ENCODE results near the gene NDUFA11.
"Not testable (repeated sequence)": the region's sequence is repeated elsewhere in the genome, so short reads cannot be mapped to it uniquely, and the experiment has no call there.

Gene NDUFA11

DNA sequence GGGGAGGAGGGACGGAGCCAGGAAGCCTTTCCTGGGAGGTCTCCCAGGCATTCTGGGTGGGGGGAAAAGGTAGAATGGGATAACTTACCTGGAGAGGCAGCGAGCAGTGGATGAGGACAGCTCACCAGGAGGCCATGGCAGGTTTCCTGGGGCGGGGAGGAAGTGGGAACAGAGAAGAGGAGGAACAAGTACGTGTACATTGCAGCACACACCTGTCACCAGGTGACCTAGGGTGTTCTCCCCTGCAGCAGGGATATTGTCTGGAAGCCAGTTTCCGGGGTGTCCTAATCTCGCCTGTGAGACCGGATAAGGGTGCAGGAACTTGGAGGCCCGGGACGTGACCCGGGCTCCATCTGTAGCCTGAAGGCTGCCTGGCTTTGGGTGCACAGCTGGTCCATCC lies 52.3 kb downstream of the NDUFA11 start, which contains the start of gene FUT3:
FUT3 (minus strand) TSS at position 148 of the 400 bp plus-strand sequence.
- no peak for DNase-seq

GRCh38 chr19:5850743-5851293 lies 52.8 kb downstream of the NDUFA11 start:
- DNase-seq, result peak; percentile 7

GRCh38 chr19:5850189-5850588 lies 53.4 kb downstream of the NDUFA11 start:
- no peak for DNase-seq

GRCh38 chr19:5848621-5849020 lies 55.0 kb downstream of the NDUFA11 start:
- DNase-seq, result not testable (repeated sequence)

GRCh38 chr19:5847846-5848245 lies 55.7 kb downstream of the NDUFA11 start:
- DNase-seq, result not testable (repeated sequence)
